ENCODE measurements around the gene FAM156B.
"Not testable (repeated sequence)": the region's sequence is repeated elsewhere in the genome, so short reads cannot be mapped to it uniquely, and the experiment has no call there.

- TF ChIP-seq, protein P1, sequence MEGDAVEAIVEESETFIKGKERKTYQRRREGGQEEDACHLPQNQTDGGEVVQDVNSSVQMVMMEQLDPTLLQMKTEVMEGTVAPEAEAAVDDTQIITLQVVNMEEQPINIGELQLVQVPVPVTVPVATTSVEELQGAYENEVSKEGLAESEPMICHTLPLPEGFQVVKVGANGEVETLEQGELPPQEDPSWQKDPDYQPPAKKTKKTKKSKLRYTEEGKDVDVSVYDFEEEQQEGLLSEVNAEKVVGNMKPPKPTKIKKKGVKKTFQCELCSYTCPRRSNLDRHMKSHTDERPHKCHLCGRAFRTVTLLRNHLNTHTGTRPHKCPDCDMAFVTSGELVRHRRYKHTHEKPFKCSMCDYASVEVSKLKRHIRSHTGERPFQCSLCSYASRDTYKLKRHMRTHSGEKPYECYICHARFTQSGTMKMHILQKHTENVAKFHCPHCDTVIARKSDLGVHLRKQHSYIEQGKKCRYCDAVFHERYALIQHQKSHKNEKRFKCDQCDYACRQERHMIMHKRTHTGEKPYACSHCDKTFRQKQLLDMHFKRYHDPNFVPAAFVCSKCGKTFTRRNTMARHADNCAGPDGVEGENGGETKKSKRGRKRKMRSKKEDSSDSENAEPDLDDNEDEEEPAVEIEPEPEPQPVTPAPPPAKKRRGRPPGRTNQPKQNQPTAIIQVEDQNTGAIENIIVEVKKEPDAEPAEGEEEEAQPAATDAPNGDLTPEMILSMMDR (IDR thresholded peaks at IDR 0.05) = not testable (repeated sequence)
- TF ChIP-seq EZH2 (IDR thresholded peaks at IDR 0.05; ENCODE audit: borderline replicate concordance, insufficient read depth, low read depth, low read length, poor library complexity, severe bottlenecking) = not testable (repeated sequence)
These were observed 50.4 kb downstream of the FAM156B start for GRCh38 chrX:52947501-52947900.
